Measurements from ENCODE around the gene KRTCAP2. TPM values are rescaled to one million over a fixed set of nuclear protein-coding genes. Genes with fewer than 3 reads are reported as not detected.

Gene KRTCAP2
- total and polyA plus RNA-seq, 9 donors: 96.5 to 499 (median 166) TPM

DNA sequence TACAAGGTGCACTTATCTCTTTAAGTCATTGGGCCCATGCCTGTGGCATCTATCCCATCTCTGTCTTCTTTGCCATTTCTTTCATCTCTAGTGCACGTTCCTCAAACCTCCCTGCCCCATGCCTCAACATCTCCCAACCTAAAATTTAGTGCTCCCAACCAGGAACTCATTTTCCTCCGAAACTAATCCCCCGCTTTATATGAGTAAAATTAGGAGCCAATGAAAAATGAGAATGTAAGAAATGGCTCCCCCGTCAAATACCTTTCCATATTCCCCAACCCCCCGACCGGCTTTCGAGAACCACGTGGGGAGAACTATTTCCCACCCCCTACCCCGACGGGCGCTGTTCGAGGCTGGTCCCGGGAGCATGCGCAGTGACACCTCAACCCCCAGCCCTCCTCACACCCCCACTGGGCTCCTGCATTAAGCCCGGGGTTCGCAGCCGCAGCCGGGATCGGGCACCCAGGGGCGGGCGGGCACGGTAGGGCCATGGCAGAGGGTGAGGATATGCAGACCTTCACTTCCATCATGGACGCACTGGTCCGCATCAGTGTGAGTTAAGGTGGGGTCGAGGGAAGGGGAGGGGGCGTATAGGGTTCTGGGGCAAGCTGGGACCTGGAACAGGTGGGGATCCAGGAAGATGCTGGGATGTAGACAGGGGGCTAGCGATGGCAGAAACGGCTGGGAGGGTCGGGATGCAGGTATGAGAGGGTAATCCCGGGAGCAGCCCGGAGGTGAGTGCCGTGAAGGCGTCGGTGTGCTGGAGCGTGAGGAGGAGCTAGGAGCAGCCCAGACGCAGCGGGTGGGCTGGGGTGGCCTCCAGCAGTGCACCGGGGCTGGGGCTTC, 597 bp upstream of the KRTCAP2 start, which contains the start of gene TRIM46:
TRIM46 (plus strand) TSS at position 372 of the 846 bp plus-strand sequence; CDS start at position 490, 118 bp downstream.
- no peaks in the 10 kb centered on the region for H3K36me3 ChIP-seq
- intact Hi-C loops (cut with DNase I): loop anchor here in 2 of 4 donors (5.0 to 10.0 kb wide), 3 partner anchors 36 to 421 kb away; partner anchors contain the start of genes RUSC1 (in 1 of the 2) and SLC50A1 (in 1 of the 2)
- H3K9me3 ChIP-seq: no peaks in the 10 kb centered on the region
- H3K27me3 ChIP-seq: no peaks in the 10 kb centered on the region
- DNase-seq: peak in 2 of 5 donors; percentile 51 to 53
- peak within 1 kb of the TSS; percentile 95 for H3K4me3 ChIP-seq
- peak within 1 kb of the TSS; percentile 56 to 80 for H3K27ac ChIP-seq
- TF ChIP-seq POLR2A (IDR thresholded peaks at IDR 0.05): no peak
- TF ChIP-seq, protein P1, sequence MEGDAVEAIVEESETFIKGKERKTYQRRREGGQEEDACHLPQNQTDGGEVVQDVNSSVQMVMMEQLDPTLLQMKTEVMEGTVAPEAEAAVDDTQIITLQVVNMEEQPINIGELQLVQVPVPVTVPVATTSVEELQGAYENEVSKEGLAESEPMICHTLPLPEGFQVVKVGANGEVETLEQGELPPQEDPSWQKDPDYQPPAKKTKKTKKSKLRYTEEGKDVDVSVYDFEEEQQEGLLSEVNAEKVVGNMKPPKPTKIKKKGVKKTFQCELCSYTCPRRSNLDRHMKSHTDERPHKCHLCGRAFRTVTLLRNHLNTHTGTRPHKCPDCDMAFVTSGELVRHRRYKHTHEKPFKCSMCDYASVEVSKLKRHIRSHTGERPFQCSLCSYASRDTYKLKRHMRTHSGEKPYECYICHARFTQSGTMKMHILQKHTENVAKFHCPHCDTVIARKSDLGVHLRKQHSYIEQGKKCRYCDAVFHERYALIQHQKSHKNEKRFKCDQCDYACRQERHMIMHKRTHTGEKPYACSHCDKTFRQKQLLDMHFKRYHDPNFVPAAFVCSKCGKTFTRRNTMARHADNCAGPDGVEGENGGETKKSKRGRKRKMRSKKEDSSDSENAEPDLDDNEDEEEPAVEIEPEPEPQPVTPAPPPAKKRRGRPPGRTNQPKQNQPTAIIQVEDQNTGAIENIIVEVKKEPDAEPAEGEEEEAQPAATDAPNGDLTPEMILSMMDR (IDR thresholded peaks at IDR 0.05): peak in 1 of 3 donors; percentile 4
- no peak for TF ChIP-seq EP300 (IDR thresholded peaks at IDR 0.05)
- WGBS, 3 donors: 1 to 3% (median 2%) methylated on average over 38 of the region's 38 CpGs
- no peaks in the 10 kb centered on the region for H3K4me1 ChIP-seq (ENCODE audit: insufficient read depth)

DNA sequence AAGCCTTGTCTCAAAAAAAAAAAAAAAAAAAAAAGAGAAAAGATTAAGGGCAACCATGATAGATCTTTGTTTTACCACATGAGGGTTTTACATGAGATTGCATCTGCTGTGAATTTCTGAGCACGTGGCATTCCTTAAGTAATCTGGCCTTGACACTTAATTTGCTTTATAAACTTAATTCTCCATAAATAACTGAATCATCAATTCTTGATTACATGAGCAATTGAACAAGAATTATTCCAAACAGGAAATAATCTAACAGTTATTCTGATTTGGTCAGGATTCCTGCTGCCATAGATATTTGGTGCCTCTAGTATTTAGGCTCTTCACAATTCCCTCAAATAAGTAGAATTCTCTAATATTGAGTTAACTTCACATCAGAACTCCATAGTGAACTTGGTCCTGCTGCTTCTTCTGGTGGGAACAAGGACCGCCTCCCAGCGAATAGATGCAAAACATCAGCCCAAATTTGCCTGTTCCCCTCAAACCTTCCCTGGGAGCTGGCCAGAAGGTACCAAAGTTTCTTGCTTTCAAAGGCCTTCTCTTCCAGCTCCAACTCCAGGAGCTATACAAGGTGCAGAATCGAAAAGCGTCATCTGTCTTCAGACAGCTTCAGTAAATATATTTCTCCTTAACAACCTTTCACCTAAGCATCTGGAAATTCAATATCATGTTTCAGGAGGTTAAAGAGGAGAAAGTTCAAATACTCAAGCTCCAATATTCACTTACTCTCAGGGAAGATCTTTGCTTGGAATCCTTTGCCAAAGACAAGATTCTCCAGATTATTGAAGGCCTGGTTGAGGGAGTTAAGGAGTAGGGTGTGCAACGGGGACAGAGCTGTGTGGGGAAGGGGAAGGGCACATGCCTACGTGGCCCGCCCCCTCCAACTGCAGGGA, 1.0 kb downstream of the KRTCAP2 start:
- TF ChIP-seq EP300 (IDR thresholded peaks at IDR 0.05): no peak
- TF ChIP-seq POLR2A (IDR thresholded peaks at IDR 0.05): no peak
- TF ChIP-seq, protein P1 (IDR thresholded peaks at IDR 0.05): no peak
- Histone ChIP-seq H3K4me1 (ENCODE audit: insufficient read depth) (peaks cover 6% of the 10 kb centered on the region), H3K27me3 (no peaks in the 10 kb centered on the region), H3K36me3 (no peaks in the 10 kb centered on the region), H3K27ac (peak overlapping the region; percentile 56 to 80), H3K4me3 (peak overlapping the region; percentile 95), H3K9me3 (no peaks in the 10 kb centered on the region)
- WGBS, 3 donors: 29 to 38% (median 30%) methylated on average over 8 of the region's 8 CpGs
- intact Hi-C loops (cut with DNase I): loop anchor here in 2 of 4 donors (5.0 to 10.0 kb wide), 3 partner anchors 35 to 423 kb away; partner anchors contain the start of genes RUSC1 (in 1 of the 2) and SLC50A1 (in 1 of the 2)
- peak in 1 of 5 donors; percentile 11 for DNase-seq

DNA sequence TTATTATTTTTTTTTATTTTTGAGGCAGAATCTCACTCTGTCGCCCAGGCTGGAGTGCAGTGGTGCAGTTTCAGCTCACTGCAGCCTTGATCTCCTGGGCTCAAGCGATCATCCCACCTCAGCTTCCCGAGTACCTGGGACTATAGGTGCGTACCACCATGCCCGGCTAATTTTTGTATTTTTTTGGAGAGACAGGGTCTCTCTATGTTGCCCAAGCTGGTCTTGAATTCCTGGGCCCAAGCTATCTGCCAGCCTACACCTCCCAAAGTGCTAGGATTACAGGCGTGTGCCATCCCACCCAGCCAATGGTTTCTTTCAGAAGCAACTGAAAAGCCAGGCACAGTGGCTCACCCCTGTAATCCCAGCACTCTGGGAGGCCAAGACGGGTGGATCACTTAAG, 2.3 kb downstream of the KRTCAP2 start:
- Histone ChIP-seq H3K36me3 (no peaks in the 10 kb centered on the region), H3K27me3 (no peaks in the 10 kb centered on the region), H3K4me1 (ENCODE audit: insufficient read depth) (peaks cover 7% of the 10 kb centered on the region), H3K27ac (no peak overlapping the region), H3K4me3 (no peak overlapping the region), H3K9me3 (no peaks in the 10 kb centered on the region)
- intact Hi-C loops (cut with DNase I): loop anchor here in 2 of 4 donors (5.0 to 10.0 kb wide), 3 partner anchors 34 to 424 kb away; partner anchors contain the start of genes RUSC1 (in 1 of the 2) and SLC50A1 (in 1 of the 2)
- WGBS, 3 donors: 86 to 93% (median 89%) methylated on average over 7 of the region's 7 CpGs
- DNase-seq: peak in 2 of 5 donors; percentile 4 to 7
- TF ChIP-seq POLR2A (IDR thresholded peaks at IDR 0.05) (no peak), EP300 (IDR thresholded peaks at IDR 0.05) (no peak)
- TF ChIP-seq, protein P1 (IDR thresholded peaks at IDR 0.05): no peak

Measured in ovary (tissue), 9 donors.